BJ (cell line): Measurements from ENCODE around the gene SLC1A3. TPM values are rescaled to one million over a fixed set of nuclear protein-coding genes. Genes with fewer than 3 reads are reported as not detected.

Experiments
- CTCF ChIA-PET: fragments of 350-600 bp; formaldehyde crosslinking; extraction: SDS; loops from one replicate; lab custom pipeline; 2021; ENCODE audit warnings: antibody characterized with exemption, inconsistent platforms; lab: Yijun Ruan, JAX
- POLR2A ChIA-PET: fragments of 300-600 bp; sonication (Branson Sonifier 250); formaldehyde crosslinking; extraction: SDS; loops from one replicate; lab custom pipeline; 2021; ENCODE audit warnings: antibody characterized with exemption; lab: Charles Lee
- DNase-seq: peaks from one replicate; pipeline ENCODE4 v3.0.0-alpha.2; 2011; ENCODE audit warnings: low read depth
- H3K27me3 ChIP-seq: 2 replicates; pipeline ENCODE4 v1.6.0; 2011; ENCODE audit warnings: low read length; ENCODE audit not compliant: control insufficient read depth, insufficient read depth
- H3K36me3 ChIP-seq: 2 replicates; pipeline ENCODE4 v1.5.1; 2011; ENCODE audit warnings: low read length; ENCODE audit not compliant: control insufficient read depth, insufficient read depth
- H3K4me3 ChIP-seq: 2 replicates; pipeline ENCODE4 v1.5.1; 2011; ENCODE audit warnings: low read depth, mild to moderate bottlenecking, control low read depth, low read length
- polyA plus RNA-seq: library from polyadenylated mRNA; depleted of rRNA; stranded (reverse); fragments of >200 nt; gene quantifications from 2 replicates; pipeline ENCODE4 v1.2.3, GENCODE V29; 2011
- TF ChIP-seq, protein P1 (sequence below): IDR thresholded peaks from 2 replicates; pipeline ENCODE4 v1.5.1; 2011; ENCODE audit warnings: low read depth, mild to moderate bottlenecking, control low read depth, inconsistent platforms, low read length, moderate library complexity; ENCODE audit not compliant: insufficient read depth

SLC1A3 gene
- polyA plus RNA-seq, 1 experiment, result 0.54 TPM

DNA sequence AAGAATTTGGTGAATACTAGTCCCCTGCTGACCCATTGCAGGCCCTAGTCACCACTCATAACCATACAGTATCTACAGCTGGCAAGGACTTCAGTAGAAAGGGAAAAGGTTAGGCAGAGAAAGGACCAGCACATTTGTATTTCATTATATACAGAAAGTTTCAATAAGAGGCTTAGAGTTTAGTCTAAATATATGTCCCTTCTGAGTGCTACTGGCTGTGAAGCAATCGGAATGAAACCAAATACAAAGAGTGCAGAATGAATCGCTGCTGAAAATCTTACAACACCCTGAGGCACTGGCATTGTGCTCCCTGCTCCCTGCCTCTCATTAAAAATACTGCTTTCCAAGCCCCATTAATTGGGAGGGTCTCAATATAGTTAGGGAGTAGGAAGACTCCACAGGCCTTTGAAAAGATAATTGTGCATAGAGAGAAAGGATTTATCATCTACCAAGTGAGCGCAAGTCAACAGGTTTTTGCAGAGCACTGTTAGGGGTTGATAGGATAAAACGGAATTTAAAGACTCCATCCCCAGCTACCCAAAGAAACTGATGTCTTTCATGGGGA, 110.8 kb downstream of the SLC1A3 start:
- DNase-seq, result no peak
- peaks cover 7% of the 10 kb centered on the region for H3K27me3 ChIP-seq
- ChIA-PET POLR2A (no interaction called here), CTCF (interaction anchor here (0.9 to 1.0 kb wide), 2 partner anchors 13 to 22 kb away, joined by 3 read pairs; no protein-coding TSS in a partner anchor)
- no peak overlapping the region for H3K4me3 ChIP-seq
- TF ChIP-seq, protein P1, sequence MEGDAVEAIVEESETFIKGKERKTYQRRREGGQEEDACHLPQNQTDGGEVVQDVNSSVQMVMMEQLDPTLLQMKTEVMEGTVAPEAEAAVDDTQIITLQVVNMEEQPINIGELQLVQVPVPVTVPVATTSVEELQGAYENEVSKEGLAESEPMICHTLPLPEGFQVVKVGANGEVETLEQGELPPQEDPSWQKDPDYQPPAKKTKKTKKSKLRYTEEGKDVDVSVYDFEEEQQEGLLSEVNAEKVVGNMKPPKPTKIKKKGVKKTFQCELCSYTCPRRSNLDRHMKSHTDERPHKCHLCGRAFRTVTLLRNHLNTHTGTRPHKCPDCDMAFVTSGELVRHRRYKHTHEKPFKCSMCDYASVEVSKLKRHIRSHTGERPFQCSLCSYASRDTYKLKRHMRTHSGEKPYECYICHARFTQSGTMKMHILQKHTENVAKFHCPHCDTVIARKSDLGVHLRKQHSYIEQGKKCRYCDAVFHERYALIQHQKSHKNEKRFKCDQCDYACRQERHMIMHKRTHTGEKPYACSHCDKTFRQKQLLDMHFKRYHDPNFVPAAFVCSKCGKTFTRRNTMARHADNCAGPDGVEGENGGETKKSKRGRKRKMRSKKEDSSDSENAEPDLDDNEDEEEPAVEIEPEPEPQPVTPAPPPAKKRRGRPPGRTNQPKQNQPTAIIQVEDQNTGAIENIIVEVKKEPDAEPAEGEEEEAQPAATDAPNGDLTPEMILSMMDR, result no peak
- no peaks in the 10 kb centered on the region for H3K36me3 ChIP-seq

DNA sequence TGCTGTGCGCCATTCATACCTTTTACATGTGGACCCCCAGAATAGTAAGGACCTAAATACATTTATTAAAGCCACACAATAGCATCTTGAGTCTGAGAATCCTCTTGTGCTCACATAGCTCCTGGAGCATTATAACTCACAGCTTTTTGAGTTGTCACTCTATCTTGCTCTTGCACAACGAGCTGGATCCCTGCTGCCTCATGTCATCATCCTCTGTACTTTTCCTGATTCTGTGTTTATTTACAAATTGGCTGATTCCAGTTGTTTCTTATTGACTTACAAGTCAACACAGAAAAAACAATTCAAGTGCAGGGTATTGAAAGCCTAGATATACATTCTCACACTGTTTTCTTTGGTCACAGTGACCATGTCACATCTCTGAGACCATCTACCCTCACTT, 112.9 kb downstream of the SLC1A3 start:
- TF ChIP-seq, protein P1, result no peak
- H3K36me3 ChIP-seq, result no peaks in the 10 kb centered on the region
- H3K4me3 ChIP-seq, result no peak overlapping the region
- DNase-seq, result no peak
- ChIA-PET CTCF (interaction anchor here (0.9 to 1.8 kb wide), 2 partner anchors 10 to 21 kb away, joined by 3 to 7 read pairs; no protein-coding TSS in a partner anchor), POLR2A (no interaction called here)
- H3K27me3 ChIP-seq, result peaks cover 7% of the 10 kb centered on the region

DNA sequence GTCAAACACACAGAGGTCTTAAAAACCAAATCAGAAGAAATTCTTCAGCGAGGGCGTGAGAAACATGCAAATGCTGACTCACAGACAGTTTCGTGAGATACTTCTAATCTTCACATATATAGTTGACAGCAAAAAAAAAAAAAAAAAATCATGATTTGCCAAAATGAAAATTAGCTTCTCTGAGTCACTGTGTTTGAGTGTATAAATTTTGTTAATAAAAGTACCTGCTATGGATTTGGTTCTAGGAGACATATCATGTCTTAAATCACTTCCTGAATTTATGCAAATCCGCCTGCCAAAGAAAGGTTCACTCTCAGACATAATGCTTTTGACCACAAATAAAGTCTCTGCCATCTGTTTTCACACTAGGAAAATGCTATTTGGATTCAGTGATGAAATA, 114.3 kb downstream of the SLC1A3 start:
- ChIA-PET POLR2A (no interaction called here), CTCF (interaction anchor here (1.3 to 2.5 kb wide), 2 partner anchors 11 to 14 kb away, joined by 3 to 5 read pairs; no protein-coding TSS in a partner anchor)
- DNase-seq, result no peak
- Histone ChIP-seq H3K36me3 (no peaks in the 10 kb centered on the region), H3K27me3 (peaks cover 7% of the 10 kb centered on the region), H3K4me3 (no peak overlapping the region)
- TF ChIP-seq, protein P1, result no peak

DNA sequence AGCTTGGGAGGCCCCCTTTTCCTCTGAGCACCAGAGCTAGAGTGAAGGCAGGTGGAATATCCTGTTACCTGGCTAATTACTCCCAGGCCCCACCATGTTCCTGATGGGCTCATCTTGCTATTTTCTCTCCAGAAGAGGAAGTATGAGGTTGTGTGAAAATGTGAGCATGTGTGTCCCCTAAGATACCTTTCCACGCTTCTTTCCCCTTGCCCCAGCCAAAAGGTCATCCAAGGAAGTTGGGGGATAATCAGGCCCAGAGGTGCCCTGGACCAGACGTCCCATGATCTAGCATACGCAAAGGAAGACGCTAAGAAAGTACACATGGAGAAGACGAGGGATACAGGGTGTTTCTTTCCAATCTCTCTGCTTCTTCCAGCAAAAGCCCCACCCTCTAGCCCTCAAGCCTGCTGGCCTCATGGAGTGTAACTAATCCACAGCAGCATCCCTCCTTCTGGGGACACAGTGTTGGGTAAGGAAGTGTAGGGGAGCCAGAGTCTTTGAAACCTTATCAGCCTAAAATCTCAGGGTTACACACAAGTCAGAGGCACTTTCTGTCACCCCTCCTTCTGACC, 115.3 kb downstream of the SLC1A3 start:
- ChIA-PET POLR2A (no interaction called here), CTCF (interaction anchor here (1.1 to 2.5 kb wide), 4 partner anchors 12 to 416 kb away, joined by 3 to 6 read pairs (median 4); no protein-coding TSS in a partner anchor)
- H3K27me3 ChIP-seq, result peaks cover 5% of the 10 kb centered on the region
- no peak for DNase-seq
- H3K36me3 ChIP-seq, result no peaks in the 10 kb centered on the region
- TF ChIP-seq, protein P1, result no peak
- no peak overlapping the region for H3K4me3 ChIP-seq

DNA sequence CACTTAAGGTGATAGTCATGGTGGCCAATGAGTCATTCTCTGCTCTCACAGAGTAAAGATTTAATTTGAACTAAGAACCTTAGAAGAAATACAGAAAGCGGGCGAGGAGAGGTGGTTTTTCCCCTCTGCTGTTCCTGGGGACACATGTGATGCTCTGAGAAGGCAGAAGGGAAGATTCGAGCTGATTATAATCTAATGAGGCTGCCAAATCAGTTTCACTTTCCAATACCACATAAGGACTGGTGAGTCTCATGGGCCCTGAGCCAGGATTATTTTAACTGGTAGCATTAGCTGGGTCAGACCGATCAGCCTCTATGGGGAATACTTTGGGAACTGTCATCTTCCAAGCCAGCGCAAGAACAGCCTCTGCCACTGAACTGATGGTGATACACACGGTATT, 116.5 kb downstream of the SLC1A3 start:
- TF ChIP-seq, protein P1, result no peak
- POLR2A ChIA-PET, result no interaction called here
- CTCF ChIA-PET, result interaction anchor here (0.9 to 1.8 kb wide), 7 partner anchors 10 to 417 kb away, joined by 3 to 6 read pairs (median 4); no protein-coding TSS in a partner anchor
- peaks cover 4% of the 10 kb centered on the region for H3K27me3 ChIP-seq
- no peaks in the 10 kb centered on the region for H3K36me3 ChIP-seq
- DNase-seq, result no peak
- H3K4me3 ChIP-seq, result no peak overlapping the region
